ENCODE data around the gene MCU. TPM values are rescaled to one million over a fixed set of nuclear protein-coding genes. Genes with fewer than 3 reads are reported as not detected.

MCU gene
- total and polyA plus RNA-seq, 2 of the 4 experiments (the other 2 are of a cell fraction), result 36.2 to 36.7 TPM

- no peaks in the 10 kb centered on the region for H4K20me1 ChIP-seq (ENCODE audit: insufficient read depth, low read length)
- no peak overlapping the region for H4K91ac ChIP-seq (ENCODE audit: insufficient read depth, low read depth, low read length)
- ChIA-PET POLR2A (ENCODE audit: unreplicated experiment) (no interaction called here), CTCF (no interaction called here)
- ATAC-seq (ENCODE audit: low read depth), result no peak
- no peak overlapping the region for H2AFZ ChIP-seq (replicated peaks; ENCODE audit: low read length, poor library complexity)
- no peak overlapping the region for H3K18ac ChIP-seq (ENCODE audit: low read depth, low read length)
- no peak overlapping the region for H3K4me2 ChIP-seq (ENCODE audit: low read depth, low read length)
- no peak overlapping the region for H3K4me3 ChIP-seq (ENCODE audit: insufficient read depth, low read depth, low read length)
- intact Hi-C loops (cut with micrococcal nuclease), result no loop called here
- H4K5ac ChIP-seq (ENCODE audit: low read depth, low read length), result no peak overlapping the region
- H3K56ac ChIP-seq (ENCODE audit: extremely low read depth, insufficient read depth, low read length), result no peak overlapping the region
- in situ Hi-C loops (cut with MboI; ENCODE audit: low sequenced_read_pairs), result no loop called here
- no peaks in the 10 kb centered on the region for H3K4me1 ChIP-seq (ENCODE audit: control insufficient read depth, insufficient read depth, low read length)
- no TSS peak for BruUV-seq (replicated peaks)
- H2BK15ac ChIP-seq (ENCODE audit: low read depth, low read length), result no peak overlapping the region
- no peak overlapping the region for H3K9ac ChIP-seq (ENCODE audit: low read depth, low read length)
- peaks cover 12% of the 10 kb centered on the region for H3K27me3 ChIP-seq (ENCODE audit: control insufficient read depth, insufficient read depth, low read length)
- no peak overlapping the region for H4K8ac ChIP-seq (ENCODE audit: low read depth in 2 of 2, low read length in 2 of 2)
- peaks cover 5% of the 10 kb centered on the region; the same call in 1 of the 2 replicates for H3K9me3 ChIP-seq (ENCODE audit: control insufficient read depth, insufficient read depth, low read length)
- H2AK5ac ChIP-seq (ENCODE audit: low read depth, low read length), result no peak overlapping the region
- DNase-seq, result no peak
- H3K9me1 ChIP-seq (ENCODE audit: insufficient read depth, low read length), result no peaks in the 10 kb centered on the region
- no peak overlapping the region for H3K27ac ChIP-seq (ENCODE audit: insufficient read depth, low read length)
- H3K14ac ChIP-seq (replicated peaks; ENCODE audit: low read depth, low read length), result no peak overlapping the region
- no peaks in the 10 kb centered on the region for H3K79me1 ChIP-seq (ENCODE audit: low read depth in 1 of 2, low read length in 2 of 2)
- no peak overlapping the region for H2BK120ac ChIP-seq (ENCODE audit: low read depth, low read length)
- no peak overlapping the region for H2BK20ac ChIP-seq (ENCODE audit: low read depth, low read length)
- H2BK5ac ChIP-seq (ENCODE audit: low read depth, low read length, poor library complexity, severe bottlenecking), result no peak overlapping the region
- TF ChIP-seq CTCF (conservative IDR thresholded peaks at IDR 0.05; ENCODE audit: low read depth, low read length) (no peak), SMC3 (IDR thresholded peaks at IDR 0.05; ENCODE audit: low read depth, low read length) (no peak), CEBPB (IDR thresholded peaks at IDR 0.05; ENCODE audit: low read depth, low read length) (no peak), POLR2A (IDR thresholded peaks at IDR 0.05; ENCODE audit: low read depth, low read length) (no peak), ELK1 (IDR thresholded peaks at IDR 0.05; ENCODE audit: borderline replicate concordance, low read depth, low read length) (no peak), RFX5 (IDR thresholded peaks at IDR 0.05; ENCODE audit: low read depth, low read length) (no peak), MAZ (IDR thresholded peaks at IDR 0.05; ENCODE audit: borderline replicate concordance, low read depth, low read length) (no peak), RCOR1 (IDR thresholded peaks at IDR 0.05; ENCODE audit: insufficient replicate concordance, low read length) (no peak)
- no peak overlapping the region for H3K4ac ChIP-seq (ENCODE audit: low read depth, low read length)
- H3K23ac ChIP-seq (ENCODE audit: low read depth, low read length), result no peak overlapping the region
- dilution Hi-C loops (cut with HindIII; ENCODE audit: low sequenced_read_pairs, unreplicated experiment), result no loop called here
- H2AK9ac ChIP-seq (replicated peaks; ENCODE audit: low read depth, low read length, poor library complexity), result no peak overlapping the region
- WGBS, 2 experiments (ENCODE audit: extremely low coverage in 2 of 2, insufficient read length in 1 of 2), result 96% methylated on average over 4 of the region's 13 CpGs; no CpG with 5 or more reads in 1 of the 2 experiments
- H3K36me3 ChIP-seq (ENCODE audit: control insufficient read depth, insufficient read depth, low read length), result no peaks in the 10 kb centered on the region
These were observed 232.4 kb downstream of the MCU start for GRCh38 chr10:72924351-72924750.

All from IMR-90 (cell line).